HG02870 (cell line): ENCODE results near the gene PRR16.

Experiments used
- ATAC-seq: cut with Tn5 transposase; IDR thresholded peaks from one replicate; pipeline ENCODE4 v1.9.1; 2021; ENCODE audit warnings: mild to moderate bottlenecking, moderate library complexity; ENCODE audit not compliant: unreplicated experiment

PRR16 gene

DNA sequence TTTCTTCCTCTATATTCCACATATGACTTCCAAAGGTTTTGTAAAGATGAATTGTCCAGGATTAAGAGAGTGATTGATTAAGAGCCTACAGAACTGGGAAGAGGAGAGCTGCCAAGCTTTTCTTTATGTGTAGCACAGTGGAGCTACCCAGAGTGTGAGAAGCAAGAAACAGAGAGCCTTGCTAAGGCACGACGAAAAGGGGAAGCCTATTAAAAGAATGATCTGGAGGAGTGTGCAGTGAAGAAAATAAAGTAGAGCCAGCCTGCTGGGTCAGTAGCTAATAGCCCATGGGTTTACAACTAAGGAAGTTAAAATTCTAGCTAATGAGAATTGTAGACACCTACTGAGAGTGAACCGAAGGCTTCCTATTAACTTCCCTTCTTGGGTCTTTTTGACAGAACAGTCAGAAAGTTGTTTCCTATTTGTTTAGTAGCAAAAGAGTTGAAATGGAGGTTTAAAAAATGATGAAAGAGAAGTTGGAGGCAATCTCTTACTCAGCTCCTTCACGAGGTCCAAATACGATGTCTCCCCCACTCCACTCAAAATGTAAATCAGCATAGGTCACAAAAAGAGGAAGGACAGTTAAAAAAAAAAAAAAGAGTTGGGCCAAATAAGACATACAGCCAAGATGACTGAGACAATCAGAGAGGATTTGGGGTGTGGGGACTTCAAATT, 957 bp upstream of the PRR16 start:
- no peak for ATAC-seq

DNA sequence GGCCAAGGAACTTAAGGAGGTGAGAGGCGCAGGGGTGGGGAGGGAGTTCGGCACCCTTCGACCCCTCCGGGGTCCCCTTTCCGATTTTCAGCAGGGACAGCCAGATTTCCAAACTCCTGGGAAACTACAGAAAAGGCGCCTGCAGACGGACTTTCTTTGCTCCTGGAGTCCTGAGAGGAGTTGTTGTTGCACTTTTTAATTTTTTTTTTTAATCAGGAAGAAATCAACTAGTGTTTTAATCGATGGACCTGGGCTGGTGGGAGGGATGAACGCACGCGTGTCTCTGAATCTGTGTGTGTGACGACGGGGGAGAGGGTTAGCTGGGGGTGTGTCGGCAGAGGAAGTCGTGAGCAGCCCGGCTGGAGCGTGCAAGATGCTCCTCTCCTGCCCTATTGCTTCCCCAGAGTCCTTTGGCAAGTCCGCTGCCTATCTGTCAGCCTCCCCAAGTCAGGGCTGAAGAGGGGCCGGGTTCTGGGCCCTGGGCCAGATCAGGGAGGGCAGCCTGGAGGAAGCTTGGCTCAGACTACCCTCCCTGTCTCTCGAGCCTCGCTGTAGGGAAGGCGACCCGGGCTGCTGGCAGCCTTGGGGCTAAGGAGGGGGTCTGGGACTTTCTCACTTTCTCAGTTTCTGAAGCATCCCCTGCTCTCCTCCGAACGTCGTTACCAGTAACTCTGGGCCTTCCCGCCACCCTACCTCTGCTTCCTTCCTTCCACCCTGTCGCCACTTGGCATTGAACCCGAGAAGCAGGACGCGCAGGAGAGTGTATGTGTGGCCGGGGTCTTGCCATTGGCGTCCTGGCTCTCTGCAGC, 731 bp downstream of the PRR16 start:
- ATAC-seq = no peak

DNA sequence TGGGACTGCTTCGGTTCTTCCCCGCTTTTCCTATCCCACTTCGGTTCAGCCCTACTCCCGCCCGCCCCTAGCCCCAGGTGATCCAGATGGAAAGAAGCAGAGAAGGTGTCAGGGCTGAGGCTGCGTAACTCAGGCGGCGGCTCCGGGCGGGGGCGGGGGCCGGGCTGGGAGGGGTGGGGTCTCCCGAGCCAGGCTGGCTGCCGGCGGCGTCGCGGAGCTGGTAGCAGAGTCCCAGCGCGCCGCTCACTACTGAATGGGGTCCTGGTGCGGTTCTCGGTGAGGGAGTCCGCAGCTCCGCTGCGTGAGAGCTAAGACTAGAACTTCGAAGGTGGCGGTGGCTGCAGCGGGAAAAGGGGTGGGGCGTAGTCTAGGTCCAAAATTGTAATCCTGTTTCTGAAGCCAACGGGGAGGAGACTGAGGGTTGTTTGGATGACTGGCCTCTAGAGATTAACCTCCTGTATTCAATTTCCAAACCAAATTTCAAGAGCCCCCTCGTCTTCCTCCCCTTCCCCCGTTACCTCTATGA, 1.4 kb downstream of the PRR16 start:
- ATAC-seq = no peak

DNA sequence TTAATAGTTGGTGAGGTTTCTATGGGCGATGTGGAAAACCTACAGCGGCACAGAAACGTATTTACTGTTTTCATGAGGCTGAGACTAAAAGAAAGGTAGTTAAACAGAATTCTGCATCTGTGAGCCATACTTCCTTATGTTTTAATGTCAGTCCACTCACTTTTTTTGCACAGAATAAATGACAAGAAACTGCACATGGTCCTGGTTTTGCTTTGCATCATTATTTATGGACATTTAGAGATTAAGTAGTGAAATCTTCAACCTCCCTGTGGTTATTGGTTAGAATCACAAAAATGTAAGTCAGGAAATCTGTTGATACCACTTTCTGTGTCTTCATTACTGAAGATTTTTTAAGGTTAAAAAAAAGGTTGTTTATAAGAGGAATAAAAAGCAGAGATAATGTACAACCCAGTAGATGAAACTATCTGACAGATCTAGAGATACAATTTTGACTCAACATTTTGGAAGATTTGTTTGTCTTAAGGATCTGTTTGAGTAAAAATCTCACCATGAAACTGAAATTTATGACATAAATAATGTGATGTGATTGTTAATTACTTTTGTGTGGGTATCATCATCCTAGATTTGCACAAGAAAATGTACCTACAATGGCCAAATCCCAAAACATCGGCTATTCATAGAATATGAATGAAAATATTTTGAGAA, 2.4 kb downstream of the PRR16 start:
- peak; percentile 34 for ATAC-seq

DNA sequence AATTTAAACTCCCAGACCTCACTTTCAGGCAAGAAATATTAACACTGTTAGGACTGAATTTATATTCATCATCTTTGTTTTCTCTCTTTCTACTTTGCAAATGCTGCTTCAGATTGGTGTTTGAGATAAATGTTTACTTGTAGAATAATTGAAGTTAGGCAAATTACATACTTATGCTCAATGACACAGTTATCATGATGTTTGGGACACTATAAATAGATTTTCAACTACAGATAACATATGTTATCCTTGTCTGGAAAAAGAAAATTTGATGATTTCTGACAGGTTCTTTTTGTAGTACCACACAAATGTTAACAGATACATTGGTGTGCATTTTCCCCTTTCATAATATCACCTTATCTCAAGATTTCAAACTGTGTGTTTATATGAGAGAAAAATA, 7.9 kb downstream of the PRR16 start:
- no peak for ATAC-seq

DNA sequence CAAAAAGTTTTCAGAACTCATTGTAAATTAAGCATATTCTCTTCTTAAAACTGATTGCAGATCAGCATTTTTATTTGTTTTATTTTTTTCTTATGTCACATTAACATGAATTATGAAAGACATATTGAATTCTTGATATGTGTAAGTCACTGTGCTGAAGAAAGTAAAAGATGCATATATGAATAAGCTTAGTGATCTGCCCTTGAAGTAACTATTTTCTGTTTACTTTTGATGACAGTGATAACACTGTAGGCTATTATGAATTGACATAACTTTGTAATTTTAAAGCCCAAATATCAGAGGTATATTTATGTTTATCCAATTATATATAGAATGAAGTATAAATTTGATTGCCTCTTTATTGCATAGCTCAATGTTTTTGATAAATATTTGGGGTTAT, 8.8 kb downstream of the PRR16 start:
- no peak for ATAC-seq

DNA sequence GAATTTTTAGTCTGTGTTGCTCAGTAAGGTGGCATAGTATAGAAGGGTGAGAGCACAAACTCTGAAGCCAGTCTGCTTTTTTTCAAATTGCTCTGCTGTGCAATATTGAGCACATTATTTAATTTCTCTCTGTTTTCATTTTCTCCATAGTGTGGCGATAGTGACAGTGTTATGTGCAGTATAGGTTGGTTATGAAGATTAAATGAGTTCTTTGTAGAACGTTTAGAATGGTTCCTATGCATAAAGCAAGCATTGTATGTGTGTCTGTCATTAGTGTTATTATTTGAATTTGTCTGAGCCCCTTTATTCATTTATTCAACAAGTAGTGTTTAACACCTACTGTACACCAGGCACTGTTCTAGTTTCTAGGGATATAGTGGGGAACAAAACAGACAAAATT, 9.2 kb downstream of the PRR16 start:
- ATAC-seq = no peak

DNA sequence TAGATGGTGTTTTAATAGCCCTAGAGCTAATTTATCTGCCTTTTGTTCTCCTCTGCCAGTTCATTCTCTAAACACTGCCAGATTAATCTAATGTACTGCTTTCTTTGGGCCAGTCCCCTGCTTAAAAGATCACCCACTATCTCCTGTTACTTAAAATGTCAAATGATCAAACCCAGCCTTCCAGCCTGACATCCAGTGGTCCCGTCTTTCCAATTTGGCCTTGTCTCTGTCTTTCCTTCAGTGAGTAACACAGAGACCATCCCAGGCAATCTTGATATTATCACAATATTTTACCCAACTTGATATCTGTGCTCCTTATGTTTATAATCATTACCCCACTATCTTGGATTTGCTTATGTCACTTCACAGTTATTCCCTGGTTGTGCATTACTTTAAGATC, 12.0 kb downstream of the PRR16 start:
- ATAC-seq = no peak

DNA sequence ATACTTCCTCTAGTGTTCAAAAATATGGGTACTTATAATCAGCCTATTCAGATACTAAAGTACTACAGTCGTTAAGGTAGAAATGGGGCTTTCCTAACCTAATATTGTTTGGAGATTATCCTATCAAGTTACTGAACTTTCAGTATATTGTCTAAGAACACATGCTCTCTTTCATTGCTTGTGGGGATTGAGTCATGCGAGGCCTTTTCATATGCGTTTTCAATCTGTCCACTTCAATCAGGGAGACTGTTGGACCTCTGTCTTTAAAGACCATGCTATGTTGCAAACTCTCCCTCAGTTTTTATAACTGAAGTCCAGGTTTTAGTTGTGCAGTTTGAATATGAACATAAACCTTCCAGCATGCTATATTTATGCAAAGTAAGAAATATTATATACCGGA, 15.0 kb downstream of the PRR16 start:
- ATAC-seq = no peak

DNA sequence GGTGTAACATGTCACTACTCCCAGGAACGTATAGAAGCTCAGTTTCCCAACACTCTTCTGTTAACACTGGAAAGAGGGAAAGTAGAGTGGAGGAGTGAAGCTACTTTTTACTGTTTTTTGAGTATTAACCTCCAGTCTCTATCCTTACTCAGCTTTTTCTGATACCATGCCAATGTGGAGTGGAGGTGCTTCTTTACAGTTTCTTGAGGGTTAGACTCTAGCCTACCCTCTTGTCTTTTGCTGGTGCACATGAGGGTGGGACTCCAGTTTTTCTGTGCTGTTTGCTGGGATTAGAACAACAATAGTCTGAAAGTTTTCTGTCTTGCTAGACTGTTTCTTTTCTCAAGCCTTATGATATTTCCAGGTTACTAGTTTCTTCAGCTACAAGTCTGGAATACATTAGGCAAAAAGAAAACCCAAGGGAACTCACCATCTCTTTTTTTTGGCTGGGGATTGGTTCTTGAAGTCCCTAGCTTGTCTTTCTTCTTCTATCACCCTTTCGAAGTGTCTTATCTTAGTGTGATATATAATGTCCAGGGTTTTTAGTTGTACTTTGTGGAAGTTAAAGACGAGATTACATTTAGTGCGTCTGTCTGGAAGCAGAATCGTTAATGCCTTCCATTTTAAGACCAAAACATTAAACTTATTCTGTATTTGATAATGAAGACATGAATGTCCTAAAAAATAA, 35.9 kb downstream of the PRR16 start:
- ATAC-seq = no peak

DNA sequence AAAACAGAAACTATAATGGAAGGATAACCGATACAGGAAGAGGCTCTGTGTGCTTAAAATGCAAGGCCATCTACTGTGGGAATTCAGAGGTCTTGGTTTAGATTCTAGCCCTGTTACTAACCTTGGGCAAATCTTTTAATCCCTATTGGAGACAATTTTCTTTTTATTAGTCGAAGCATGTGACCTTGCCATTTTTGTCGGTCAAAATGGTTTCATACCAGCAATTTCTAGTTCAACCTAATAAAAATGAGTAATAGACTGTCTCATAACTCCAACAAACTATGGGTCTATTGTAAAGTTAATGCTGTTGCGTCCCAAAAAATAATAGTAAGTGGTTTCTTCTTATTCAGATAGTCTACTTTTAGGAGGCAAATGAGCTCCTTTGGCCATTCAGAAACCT, 38.4 kb downstream of the PRR16 start:
- no peak for ATAC-seq

DNA sequence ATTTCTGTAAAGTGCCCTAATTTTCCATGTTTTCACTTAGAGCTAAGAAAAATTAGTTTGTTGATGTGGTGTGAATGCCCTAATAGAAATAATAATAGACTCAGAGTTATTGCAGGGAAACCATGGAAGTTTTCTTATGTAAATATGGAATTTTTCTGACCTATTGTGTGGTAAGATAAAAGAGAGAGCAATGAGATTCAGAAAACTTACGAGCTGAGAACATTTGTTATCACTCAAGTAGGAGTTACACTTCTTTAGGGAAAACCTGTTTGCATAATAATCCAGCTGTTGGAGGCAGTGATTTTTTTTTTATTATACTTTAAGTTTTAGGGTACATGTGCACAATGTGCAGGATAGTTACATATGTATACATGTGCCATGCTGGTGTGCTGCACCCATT, 39.2 kb downstream of the PRR16 start:
- ATAC-seq = no peak

DNA sequence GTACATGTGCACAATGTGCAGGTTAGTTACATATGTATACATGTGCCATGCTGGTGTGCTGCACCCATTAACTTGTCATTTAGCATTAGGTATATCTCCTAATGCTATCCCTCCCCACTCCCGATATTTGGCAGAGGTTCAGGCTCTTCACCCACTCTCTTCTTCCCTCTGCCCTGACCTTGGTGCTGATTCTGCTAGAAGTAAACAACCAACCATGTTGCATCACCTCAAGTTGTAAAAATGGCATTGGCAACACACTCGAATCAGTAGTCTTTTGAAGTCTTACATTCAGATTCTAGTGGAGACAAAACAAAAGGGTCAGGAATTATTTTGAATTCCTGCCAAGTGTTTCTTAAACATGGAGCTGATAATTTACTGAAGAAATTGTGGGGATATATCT, 40.0 kb downstream of the PRR16 start:
- ATAC-seq = no peak

DNA sequence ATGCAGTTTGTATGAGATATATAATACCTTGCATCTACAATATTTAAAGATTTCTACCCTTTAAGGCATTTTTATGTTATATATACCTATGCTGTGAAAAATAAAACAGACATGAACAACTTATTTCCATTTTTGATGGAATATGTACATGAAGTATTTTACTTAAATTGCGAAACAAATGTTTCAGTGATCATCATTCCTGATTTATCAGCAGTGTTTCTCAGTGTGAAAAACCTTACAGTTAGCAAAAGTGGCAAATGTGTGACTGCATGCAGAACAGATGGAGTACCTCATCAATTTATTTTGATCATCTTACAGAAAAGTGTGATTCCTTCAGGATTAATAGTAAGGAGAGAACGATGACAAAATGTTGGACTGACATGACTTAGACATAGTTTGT, 43.1 kb downstream of the PRR16 start:
- ATAC-seq = no peak

DNA sequence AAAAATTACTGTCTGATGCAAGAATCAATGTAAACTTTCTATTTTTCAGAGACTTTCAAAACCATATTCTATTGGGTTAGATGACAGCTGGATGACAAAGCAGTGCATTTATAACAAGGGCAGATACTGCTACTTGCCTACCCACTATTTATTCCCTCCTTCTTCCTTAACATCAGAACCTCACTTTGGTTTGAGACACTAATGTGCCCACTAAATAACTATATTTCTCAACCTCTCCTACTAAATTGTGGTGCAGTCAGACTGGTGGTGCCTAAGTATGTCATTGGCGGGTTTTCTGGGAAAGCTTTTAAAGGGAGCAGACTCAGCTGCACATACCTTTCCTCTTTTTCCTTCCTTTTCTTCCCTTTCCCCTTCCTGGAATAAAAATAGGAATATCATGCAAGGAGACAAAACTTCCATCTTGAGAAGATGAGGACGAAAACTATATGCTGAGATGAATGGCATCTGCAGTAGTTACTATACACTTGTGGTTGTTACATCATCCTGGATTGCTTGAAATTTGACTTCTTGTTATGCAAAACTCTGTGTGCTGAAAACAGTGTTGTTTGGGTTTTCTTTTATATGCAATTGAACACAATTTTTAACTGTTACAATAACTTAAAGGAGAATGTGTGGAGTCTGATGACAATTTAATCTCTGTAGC, 43.8 kb downstream of the PRR16 start:
- no peak for ATAC-seq

DNA sequence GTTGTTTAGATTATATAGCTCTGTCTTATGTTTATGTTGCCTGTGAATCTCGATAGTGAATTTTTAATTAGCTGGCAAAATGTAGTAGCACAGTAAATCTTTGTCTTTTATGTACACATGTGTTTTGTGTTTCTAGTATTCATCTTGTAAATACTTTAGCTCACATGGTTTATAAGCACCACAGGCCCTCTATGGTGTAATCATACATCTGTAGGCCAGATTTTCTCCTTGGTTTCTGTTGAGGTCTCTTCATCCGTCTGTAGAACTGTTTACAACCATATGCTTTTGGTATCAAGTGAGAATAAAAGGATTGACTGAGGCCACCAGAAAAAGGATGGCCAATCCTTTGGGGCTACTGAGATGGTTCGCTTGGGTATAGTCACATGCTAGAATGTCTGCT, 45.0 kb downstream of the PRR16 start:
- no peak for ATAC-seq

DNA sequence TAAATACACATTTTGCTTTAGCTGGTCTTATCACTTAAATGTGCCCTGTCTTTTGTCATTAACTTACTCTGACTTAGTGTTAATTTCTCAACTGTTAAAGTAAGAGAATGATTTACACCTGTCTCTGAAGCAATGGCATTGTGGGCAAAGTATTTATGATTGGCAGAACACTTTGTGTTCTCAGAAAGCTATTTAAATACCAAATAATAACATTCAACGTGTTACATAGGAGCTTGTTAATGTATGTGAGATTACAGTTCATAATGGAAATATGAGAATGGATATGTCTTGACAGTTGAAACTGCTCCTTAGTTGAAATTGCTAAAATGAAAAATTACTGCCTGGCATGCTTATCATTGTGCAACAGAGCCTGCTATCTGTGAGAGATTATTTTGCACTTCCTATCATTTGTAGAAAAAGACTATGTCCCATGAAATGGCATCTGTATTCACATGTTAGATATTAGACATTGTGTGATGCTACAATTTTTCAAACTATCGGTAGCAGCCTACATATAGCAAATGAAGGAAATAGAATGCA, 46.1 kb downstream of the PRR16 start:
- no peak for ATAC-seq

DNA sequence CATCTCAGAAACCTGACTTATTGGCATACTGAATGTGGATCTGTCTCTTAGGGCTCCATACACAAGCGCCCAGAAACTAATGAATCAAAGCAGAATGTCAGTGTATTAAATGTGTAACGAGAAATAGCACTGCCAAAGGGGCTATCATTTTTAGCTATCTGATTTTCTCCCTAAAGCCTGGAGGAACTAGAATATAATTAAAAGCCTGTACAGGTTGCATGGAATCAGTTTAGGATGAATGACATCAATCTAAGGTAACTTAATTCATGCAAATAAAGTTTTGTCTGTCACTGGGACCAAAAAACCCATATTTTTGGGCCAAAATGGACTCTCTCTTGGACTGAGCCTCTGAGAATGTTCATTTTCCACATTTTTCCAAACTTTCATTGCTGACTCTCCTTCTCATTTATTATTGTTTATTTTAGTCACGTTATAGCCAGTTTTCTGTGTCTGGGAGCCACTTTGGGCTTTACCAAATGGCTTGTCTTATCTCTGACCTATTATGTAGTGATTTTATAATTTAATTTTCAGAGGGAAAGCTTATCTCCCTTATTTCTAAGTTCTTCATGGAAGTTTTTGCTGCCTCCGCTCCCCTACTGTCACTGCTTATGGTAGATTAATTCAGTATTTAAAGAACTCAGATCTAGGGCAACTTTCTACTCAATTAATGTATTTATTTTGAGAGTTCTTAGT, 47.0 kb downstream of the PRR16 start:
- ATAC-seq = no peak

DNA sequence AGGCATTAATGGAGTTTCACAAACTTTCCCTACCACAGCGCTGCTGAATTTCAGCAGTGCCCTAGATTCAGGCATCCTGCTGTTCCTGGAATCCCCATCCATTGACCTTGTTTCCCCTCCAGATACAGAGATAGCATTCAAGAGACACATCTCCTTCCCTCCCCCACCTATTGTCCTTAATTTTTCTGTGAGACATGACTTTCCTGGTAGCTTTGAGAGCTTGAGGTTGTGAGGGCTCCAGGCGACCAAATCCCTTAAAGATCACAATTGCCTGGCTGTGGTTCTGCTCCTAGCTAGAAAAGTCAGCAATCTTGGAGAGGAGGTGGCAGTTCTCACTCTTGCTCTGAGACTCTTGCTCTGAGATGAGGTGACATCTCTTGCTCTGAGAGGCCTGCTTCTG, 48.0 kb downstream of the PRR16 start:
- ATAC-seq = no peak
